Limb (tissue), 2 donors: ENCODE measurements around the gene RPAP2.
A peak's percentile ranks its signal among the peaks of the same experiment; 100 is the strongest.
"Not testable (repeated sequence)": the region's sequence is repeated elsewhere in the genome, so short reads cannot be mapped to it uniquely, and the experiment has no call there.

Experiments used
- DNase-seq, 2 donors: peaks; one replicate each; pipeline ENCODE4 v3.0.0-alpha.2; 2016; ENCODE audit errors: extremely low spot score in 2 of 2

Gene RPAP2

GRCh38 chr1:92298573-92299476 is at the start of gene RPAP2, which contains the start of gene GLMN:
TSS of gene RPAP2 (plus strand) at chr1:92299059. CDS start at chr1:92299074, 15 bp downstream.
TSS of gene GLMN (minus strand) at chr1:92298987. CDS start at chr1:92297999, 988 bp downstream.
- DNase-seq: peak; percentile 88 to 89

GRCh38 chr1:92254714-92255113 is 44.1 kb upstream of the RPAP2 start:
- not testable (repeated sequence) for DNase-seq

- no peak for DNase-seq
Measured at GRCh38 chr1:92259350-92259749, 39.5 kb upstream of the RPAP2 start.

- no peak for DNase-seq
Measured at GRCh38 chr1:92262516-92262915, 36.3 kb upstream of the RPAP2 start.

GRCh38 chr1:92273039-92273438 is 25.8 kb upstream of the RPAP2 start:
- DNase-seq: no peak

GRCh38 chr1:92274939-92275338 is 23.9 kb upstream of the RPAP2 start:
- no peak for DNase-seq

- DNase-seq: no peak
Measured at GRCh38 chr1:92276082-92276481, 22.8 kb upstream of the RPAP2 start.

GRCh38 chr1:92277105-92277723 is 21.6 kb upstream of the RPAP2 start:
- no peak for DNase-seq

GRCh38 chr1:92279781-92280180 is 19.1 kb upstream of the RPAP2 start:
- DNase-seq: not testable (repeated sequence)

GRCh38 chr1:92281411-92281810 is 17.4 kb upstream of the RPAP2 start:
- not testable (repeated sequence) for DNase-seq

GRCh38 chr1:92291372-92291999 is 7.4 kb upstream of the RPAP2 start:
- peak in 1 of 2 donors; percentile 49 for DNase-seq

GRCh38 chr1:92298213-92298572 is 666 bp upstream of the RPAP2 start:
- DNase-seq: no peak

- no peak for DNase-seq
Measured at GRCh38 chr1:92299477-92300150, 755 bp downstream of the RPAP2 start.

- DNase-seq: no peak
Measured at GRCh38 chr1:92301021-92301420, 2.2 kb downstream of the RPAP2 start.

- no peak for DNase-seq
Measured at GRCh38 chr1:92306020-92306419, 7.2 kb downstream of the RPAP2 start.

GRCh38 chr1:92307980-92308379 is 9.1 kb downstream of the RPAP2 start:
- DNase-seq: no peak

GRCh38 chr1:92310185-92310597 is 11.3 kb downstream of the RPAP2 start:
- DNase-seq: peak in 1 of 2 donors; percentile 53

GRCh38 chr1:92314024-92314423 is 15.2 kb downstream of the RPAP2 start:
- no peak for DNase-seq

GRCh38 chr1:92315766-92316599 is 17.1 kb downstream of the RPAP2 start:
- no peak for DNase-seq

- no peak for DNase-seq
Measured at GRCh38 chr1:92317836-92318493, 19.1 kb downstream of the RPAP2 start.
